Upper lobe of left lung (tissue), 4 donors: ENCODE results near the gene CRISPLD2.

Experiments used
- POLR2AphosphoS5 ChIP-seq, 2 donors: sonication (generic); formaldehyde crosslinking; IDR thresholded peaks; one replicate each; pipeline ENCODE4 v1.5.1; 2017; ENCODE audit warnings: antibody characterized with exemption in 2 of 2
- TF ChIP-seq, protein P1 (sequence below), 6 experiments: fragments of 450-650 bp in 4 of 6; fragments of 200-600 bp in 2 of 6; sonication (generic) in 2 of 6; IDR thresholded peaks; one replicate each; pipeline ENCODE4 v1.5.1; 2016 to 2019; ENCODE audit warnings: antibody characterized with exemption in 6 of 6

DNA sequence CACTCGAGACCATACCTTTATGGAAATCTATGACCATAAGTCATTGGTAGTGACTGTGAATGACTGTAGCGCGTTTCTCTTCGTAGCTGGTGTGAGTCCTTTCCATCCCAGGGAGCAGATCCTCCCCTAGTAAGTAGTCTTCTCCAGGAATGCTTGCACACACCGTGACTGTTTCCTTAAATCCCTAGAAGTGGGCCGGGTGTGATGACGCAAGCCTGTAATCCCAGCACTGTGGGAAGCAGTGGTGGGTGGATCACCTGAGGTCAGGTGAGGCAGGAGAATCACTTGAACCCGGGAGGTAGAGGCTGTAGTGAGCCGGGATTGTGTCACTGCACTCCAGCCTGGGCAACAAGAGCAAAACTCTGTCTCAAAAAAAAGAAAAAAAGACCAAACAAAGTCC lies 70.6 kb downstream of the CRISPLD2 start:
- TF ChIP-seq, protein P1, sequence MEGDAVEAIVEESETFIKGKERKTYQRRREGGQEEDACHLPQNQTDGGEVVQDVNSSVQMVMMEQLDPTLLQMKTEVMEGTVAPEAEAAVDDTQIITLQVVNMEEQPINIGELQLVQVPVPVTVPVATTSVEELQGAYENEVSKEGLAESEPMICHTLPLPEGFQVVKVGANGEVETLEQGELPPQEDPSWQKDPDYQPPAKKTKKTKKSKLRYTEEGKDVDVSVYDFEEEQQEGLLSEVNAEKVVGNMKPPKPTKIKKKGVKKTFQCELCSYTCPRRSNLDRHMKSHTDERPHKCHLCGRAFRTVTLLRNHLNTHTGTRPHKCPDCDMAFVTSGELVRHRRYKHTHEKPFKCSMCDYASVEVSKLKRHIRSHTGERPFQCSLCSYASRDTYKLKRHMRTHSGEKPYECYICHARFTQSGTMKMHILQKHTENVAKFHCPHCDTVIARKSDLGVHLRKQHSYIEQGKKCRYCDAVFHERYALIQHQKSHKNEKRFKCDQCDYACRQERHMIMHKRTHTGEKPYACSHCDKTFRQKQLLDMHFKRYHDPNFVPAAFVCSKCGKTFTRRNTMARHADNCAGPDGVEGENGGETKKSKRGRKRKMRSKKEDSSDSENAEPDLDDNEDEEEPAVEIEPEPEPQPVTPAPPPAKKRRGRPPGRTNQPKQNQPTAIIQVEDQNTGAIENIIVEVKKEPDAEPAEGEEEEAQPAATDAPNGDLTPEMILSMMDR (IDR thresholded peaks at IDR 0.05): no peak
- TF ChIP-seq POLR2AphosphoS5 (IDR thresholded peaks at IDR 0.05): no peak
